ENCODE results near the gene PLD2.

Gene PLD2

DNA sequence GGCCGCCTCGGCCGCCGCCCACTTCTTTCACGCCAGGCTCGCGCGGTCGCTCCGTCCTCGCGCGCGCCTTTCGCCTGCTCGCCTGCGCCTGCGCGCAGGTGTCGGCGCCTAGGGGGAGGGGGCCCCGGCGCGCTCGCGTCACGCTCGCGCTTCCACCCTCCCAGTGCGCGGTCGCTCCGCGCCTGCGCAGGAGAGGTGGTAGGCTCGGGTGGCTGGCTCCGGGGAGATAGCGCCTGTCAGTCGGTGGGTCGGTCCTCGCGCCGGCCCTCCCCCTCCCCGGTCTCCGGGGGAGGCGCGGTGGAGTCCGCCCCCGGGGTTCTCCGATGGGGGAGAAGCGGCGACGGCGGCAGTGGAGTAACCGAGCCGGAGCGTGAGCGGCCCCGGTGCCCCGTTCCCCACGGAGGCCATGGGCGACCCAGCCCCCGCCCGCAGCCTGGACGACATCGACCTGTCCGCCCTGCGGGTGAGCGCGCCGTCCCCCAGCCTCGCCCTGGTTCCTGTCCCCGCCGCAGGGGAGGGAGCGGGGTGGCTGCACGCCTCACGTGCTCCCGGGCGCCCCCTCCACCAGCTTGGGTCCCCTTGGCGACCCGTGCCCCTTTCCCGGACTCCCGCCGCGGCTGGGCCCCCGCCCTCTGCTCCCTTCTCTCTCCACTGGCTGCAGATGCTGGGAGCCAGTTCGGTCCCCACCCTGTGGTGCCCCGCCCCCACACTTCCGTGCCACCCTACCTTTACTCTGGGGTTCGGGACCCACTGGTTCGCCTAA is 26.4 kb downstream of the PLD2 start, which contains the start of gene MINK1:
TSS of gene MINK1 (plus strand) at position 163 of the 763 bp plus-strand sequence. CDS start at position 407, 244 bp downstream.
- H4K20me1 ChIP-seq, result peaks cover 46% of the 10 kb centered on the region
- H3K27me3 ChIP-seq, result no peaks in the 10 kb centered on the region
- H3K4me1 ChIP-seq, result peaks cover 32% of the 10 kb centered on the region
- peak within 1 kb of the TSS; percentile 98 for H3K4me3 ChIP-seq
- no peaks in the 10 kb centered on the region for H3K9me3 ChIP-seq
- peak within 1 kb of the TSS; percentile 85 for H3K27ac ChIP-seq
- peak within 1 kb of the TSS; percentile 90 for H3K9ac ChIP-seq
- no peak for TF ChIP-seq Cebpa-rat (IDR thresholded peaks at IDR 0.05)
- peaks cover 10% of the 10 kb centered on the region for H3K36me3 ChIP-seq
- peak within 1 kb of the TSS; percentile 96 for H3K4me2 ChIP-seq

DNA sequence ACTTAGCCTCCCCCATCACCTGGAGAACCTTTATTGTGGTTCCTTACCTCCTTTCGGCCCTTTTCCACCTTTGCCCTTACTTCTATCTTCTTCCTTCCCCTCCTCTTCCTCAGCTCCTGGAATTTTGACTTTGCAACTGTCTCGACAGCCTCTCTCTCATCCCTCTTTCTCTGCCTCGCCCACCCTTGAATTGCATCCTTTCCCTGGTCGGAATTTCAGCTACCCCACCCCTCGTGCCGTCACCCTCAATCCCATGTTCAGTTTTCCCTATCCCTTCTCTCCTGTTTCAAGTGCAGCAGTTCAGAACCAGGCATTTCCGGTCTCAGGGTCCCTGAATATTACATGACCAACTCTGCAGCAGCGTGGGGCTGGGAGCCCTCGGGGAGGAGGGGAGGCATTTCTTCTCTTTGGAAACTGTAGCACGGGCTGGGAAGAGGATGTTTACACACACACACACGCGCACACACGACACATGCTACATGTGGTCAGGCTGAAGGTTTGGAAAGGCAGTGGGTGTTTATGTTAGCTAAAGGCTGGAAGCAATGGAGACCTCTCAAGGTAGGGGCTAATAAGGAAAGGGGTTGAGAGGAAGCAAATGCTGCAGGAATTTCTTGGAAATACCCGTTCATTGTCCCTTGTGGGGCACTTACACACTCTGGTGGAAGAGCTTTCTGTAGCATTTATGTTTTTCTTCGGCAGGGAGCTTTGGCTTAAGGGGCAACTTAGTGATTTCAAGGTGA is 27.2 kb downstream of the PLD2 start:
- peak overlapping the region; percentile 96 for H3K4me2 ChIP-seq
- H3K4me1 ChIP-seq, result peaks cover 36% of the 10 kb centered on the region
- TF ChIP-seq Cebpa-rat (IDR thresholded peaks at IDR 0.05), result no peak
- H3K27ac ChIP-seq, result peak overlapping the region; percentile 85; the same call in 1 of the 2 replicates
- peak overlapping the region; percentile 98 for H3K4me3 ChIP-seq
- H4K20me1 ChIP-seq, result peaks cover 53% of the 10 kb centered on the region
- no peaks in the 10 kb centered on the region for H3K27me3 ChIP-seq
- no peaks in the 10 kb centered on the region for H3K9me3 ChIP-seq
- H3K9ac ChIP-seq, result peak overlapping the region; percentile 90
- peaks cover 13% of the 10 kb centered on the region for H3K36me3 ChIP-seq

DNA sequence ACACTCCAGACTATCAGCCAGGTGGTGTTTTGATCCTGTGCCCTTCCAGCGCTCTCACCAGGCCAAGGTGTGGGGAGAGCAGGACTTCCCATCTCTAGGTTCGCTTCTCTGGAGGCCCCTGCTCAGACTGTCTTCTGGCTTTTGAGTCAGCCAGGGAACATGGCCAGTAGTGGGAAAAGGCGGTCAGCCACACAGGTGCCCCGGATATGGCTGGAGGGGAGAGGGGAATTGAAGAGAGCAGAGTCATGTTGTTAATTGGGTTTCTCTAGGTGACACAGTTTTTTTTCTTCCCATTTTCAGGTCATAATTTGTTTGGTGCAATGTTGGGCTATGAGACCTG is 27.7 kb downstream of the PLD2 start:
- peak overlapping the region; percentile 98 for H3K4me3 ChIP-seq
- peaks cover 18% of the 10 kb centered on the region for H3K36me3 ChIP-seq
- H4K20me1 ChIP-seq, result peaks cover 59% of the 10 kb centered on the region
- peak overlapping the region; percentile 90 for H3K9ac ChIP-seq
- peak overlapping the region; percentile 96 for H3K4me2 ChIP-seq
- no peaks in the 10 kb centered on the region for H3K9me3 ChIP-seq
- no peak overlapping the region for H3K27ac ChIP-seq
- H3K4me1 ChIP-seq, result peaks cover 39% of the 10 kb centered on the region
- no peak for TF ChIP-seq Cebpa-rat (IDR thresholded peaks at IDR 0.05)
- H3K27me3 ChIP-seq, result no peaks in the 10 kb centered on the region

DNA sequence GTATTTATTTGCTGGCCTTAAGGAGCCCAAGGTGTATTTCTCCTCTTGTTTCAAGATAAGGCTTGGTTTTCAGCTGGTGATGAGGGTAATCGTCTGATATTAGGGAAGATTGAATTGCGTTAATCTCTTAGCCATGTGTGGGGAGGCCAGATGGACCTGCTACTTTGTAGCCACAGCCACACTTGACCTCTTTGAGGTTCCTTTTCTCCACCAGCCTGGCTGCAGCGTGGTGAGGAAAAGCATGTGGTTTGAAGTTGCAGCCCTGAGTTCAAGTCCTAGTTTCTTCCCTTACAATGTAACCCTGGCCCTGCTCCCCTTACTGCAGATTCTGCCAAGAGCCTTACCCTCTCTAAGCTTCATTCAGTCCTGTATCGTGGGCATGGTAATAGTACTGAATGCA is 29.3 kb downstream of the PLD2 start:
- H3K36me3 ChIP-seq, result peaks cover 18% of the 10 kb centered on the region
- H3K9me3 ChIP-seq, result no peaks in the 10 kb centered on the region
- H3K4me2 ChIP-seq, result peak overlapping the region; percentile 96
- H3K27me3 ChIP-seq, result no peaks in the 10 kb centered on the region
- peaks cover 74% of the 10 kb centered on the region for H4K20me1 ChIP-seq
- H3K4me3 ChIP-seq, result no peak overlapping the region
- no peak overlapping the region for H3K27ac ChIP-seq
- H3K9ac ChIP-seq, result no peak overlapping the region
- H3K4me1 ChIP-seq, result peaks cover 52% of the 10 kb centered on the region
- no peak for TF ChIP-seq Cebpa-rat (IDR thresholded peaks at IDR 0.05)

DNA sequence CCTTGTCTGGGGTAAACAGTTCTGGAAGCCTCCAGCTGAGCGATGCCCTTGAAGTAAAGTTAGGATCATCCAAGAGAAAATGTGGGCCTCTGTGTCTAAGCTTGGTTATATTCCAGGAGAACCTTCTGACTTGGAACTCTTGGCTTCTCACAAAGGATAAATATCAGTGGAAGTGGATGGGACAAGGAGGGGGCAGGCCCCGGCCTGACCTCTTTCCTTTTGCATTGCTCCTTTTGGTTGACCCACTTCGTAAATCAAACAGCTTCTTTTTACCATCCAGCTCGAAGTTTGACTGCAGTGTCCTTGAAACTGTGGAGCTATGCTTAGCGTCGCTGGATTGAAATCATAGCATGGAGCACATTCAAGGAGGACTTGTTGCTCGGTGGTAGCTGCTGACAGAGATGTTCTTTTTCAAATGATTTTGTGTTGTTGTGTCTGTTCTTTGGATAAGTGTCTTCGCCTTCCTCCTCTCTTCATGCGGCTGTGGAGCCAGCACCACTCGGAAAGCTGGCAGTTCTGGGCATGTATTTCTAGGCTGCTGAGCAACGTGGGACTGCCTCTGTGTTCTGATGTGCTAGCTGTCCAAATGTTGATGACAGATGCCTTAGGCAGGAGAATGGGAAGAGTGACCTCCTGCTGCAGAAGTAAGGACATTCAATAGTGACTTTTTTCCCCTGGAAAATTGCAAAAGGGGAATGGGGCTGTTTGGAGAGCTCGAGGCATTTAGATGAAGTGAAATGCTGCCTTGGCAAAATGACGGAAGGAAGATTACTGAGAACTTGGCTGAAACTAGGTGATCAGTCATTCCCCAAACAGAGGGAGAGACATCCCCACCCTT is 30.7 kb downstream of the PLD2 start:
- no peak for TF ChIP-seq Cebpa-rat (IDR thresholded peaks at IDR 0.05)
- Histone ChIP-seq H3K4me3 (no peak overlapping the region), H3K9me3 (no peaks in the 10 kb centered on the region), H3K4me1 (peaks cover 52% of the 10 kb centered on the region), H4K20me1 (peaks cover 89% of the 10 kb centered on the region), H3K36me3 (peaks cover 18% of the 10 kb centered on the region), H3K27ac (no peak overlapping the region), H3K4me2 (no peak overlapping the region), H3K27me3 (no peaks in the 10 kb centered on the region), H3K9ac (no peak overlapping the region)

DNA sequence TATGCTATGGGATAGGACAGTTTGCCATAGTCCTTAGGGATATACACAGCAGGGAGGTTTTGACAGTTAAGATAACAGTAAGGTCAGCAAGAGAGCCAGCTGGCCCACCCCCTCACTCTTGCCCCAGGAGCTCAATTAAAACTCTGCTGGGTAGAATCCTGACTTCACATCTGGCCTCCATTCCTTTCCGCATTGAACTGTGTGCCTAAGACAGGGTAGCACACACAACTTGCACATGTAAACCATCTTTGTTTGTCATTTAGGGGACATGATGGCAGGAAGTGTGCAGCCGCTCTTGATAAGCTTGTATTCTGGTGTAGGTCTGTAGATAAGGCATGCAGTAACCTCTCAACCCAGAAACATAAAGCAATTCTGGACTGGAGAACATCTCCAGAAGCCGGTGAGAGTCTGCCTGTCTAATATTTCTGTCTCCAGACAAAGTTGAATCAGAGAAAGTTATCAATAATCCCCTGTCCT is 31.4 kb downstream of the PLD2 start:
- Histone ChIP-seq H3K9me3 (no peaks in the 10 kb centered on the region), H3K27ac (no peak overlapping the region), H3K27me3 (no peaks in the 10 kb centered on the region), H3K4me1 (peaks cover 52% of the 10 kb centered on the region), H3K4me2 (no peak overlapping the region), H3K36me3 (peaks cover 18% of the 10 kb centered on the region), H4K20me1 (peaks cover 96% of the 10 kb centered on the region), H3K9ac (no peak overlapping the region), H3K4me3 (no peak overlapping the region)
- TF ChIP-seq Cebpa-rat (IDR thresholded peaks at IDR 0.05), result no peak

DNA sequence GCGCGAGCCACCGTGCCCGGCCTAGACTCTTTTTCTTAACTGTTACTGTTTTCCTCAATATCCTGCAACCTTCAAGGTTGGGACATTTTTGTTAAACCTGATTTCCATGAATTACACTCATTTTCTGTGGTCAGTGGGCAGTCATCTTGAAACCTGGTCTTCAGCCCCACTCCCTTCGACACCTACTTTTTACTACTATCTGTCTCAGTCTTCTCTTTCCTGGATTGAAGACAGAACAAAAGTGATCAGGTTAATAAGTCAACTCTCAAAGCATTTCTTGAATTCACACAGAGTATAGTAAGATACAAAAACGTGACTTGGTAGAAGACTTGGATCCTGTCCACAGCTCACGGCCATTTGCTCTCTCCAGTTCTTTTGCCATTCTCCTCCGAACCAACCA is 32.3 kb downstream of the PLD2 start:
- Histone ChIP-seq H3K36me3 (peaks cover 27% of the 10 kb centered on the region), H3K9ac (no peak overlapping the region), H3K9me3 (no peaks in the 10 kb centered on the region), H3K27me3 (no peaks in the 10 kb centered on the region), H3K27ac (no peak overlapping the region), H3K4me2 (no peak overlapping the region), H3K4me1 (peaks cover 47% of the 10 kb centered on the region), H4K20me1 (peaks cover 100% of the 10 kb centered on the region), H3K4me3 (no peak overlapping the region)
- TF ChIP-seq Cebpa-rat (IDR thresholded peaks at IDR 0.05), result no peak

DNA sequence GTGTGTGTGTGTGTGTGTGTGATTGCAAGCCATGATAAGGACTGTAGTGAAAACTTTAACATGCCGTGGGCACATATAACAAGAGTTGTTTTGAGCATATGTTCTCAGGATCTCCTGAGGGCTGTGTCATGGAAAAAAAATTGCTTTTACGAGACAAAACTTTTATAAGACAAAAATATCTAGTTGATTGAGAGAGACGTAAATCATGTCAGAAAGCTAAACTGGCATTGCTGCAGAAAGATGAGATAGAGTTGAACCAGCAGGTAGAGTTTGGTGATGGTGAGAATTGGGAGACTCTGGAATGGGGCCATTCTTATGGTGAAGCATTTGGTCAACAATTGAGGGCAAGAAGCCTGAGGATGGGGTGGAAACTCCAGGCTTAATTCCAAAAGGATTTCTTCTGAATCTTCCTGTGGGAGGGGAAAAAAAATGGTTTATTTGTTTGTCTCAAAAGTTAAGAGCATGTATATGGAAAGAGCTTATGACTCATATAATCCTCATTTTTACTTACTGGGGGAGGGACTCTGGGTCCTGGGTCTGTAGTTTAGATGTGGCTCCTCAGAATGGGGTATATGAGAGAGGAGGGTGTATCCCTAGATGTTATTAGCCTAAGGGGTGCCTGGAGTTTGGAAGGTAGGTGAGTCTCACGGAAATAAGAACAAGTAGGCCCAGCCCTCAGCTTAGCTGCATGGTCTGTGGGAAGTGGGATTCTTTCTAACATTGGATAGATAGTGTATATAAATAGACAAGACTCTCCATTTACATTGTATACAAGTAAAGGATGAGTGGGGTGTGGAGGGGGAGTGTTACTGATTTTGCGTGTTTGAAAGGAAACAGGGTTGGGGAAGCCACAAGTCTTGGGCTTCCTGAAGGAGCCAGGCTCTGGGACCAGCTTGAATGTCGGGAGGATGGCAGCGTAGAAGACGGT is 33.3 kb downstream of the PLD2 start:
- Histone ChIP-seq H3K27me3 (no peaks in the 10 kb centered on the region), H3K4me2 (no peak overlapping the region), H4K20me1 (peaks cover 100% of the 10 kb centered on the region), H3K9me3 (no peaks in the 10 kb centered on the region), H3K9ac (no peak overlapping the region), H3K4me3 (no peak overlapping the region), H3K4me1 (peaks cover 37% of the 10 kb centered on the region), H3K36me3 (peaks cover 37% of the 10 kb centered on the region), H3K27ac (no peak overlapping the region)
- no peak for TF ChIP-seq Cebpa-rat (IDR thresholded peaks at IDR 0.05)

DNA sequence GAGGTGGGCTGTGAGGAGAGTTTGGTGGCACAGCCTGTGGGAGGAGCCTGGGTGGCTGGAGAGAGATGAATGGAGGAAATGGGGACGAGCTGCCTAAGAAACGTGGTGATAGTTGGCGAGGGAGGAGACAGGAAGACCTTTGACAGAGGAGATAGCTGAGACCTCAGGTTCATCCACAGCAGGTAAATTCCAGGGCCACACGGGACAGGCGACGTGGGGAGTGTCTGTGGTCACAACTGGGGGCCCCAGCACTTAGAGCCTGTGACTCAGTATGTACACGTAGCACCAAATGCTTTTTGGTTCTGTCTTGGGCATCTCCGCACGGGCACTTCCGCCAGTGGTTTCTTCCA is 33.9 kb downstream of the PLD2 start:
- Histone ChIP-seq H3K27ac (no peak overlapping the region), H4K20me1 (peaks cover 100% of the 10 kb centered on the region)

More for the DNA sequence above, 33.9 kb downstream of the PLD2 start:
- Histone ChIP-seq H3K4me1 (peaks cover 31% of the 10 kb centered on the region), H3K27me3 (no peaks in the 10 kb centered on the region), H3K9ac (no peak overlapping the region), H3K36me3 (peaks cover 37% of the 10 kb centered on the region), H3K4me3 (no peak overlapping the region), H3K9me3 (no peaks in the 10 kb centered on the region), H3K4me2 (no peak overlapping the region)
- no peak for TF ChIP-seq Cebpa-rat (IDR thresholded peaks at IDR 0.05)
